IMR-90 (cell line): ENCODE data around the gene ABCA4. TPM values are rescaled to one million over a fixed set of nuclear protein-coding genes. Genes with fewer than 3 reads are reported as not detected.

ENCODE experiments used
- ATAC-seq: fragments of 200-7000 bp; cut with Tn5 transposase; 2 replicates; pipeline ENCODE4 v1.9.1; 2020; ENCODE audit warnings: low read depth, mild to moderate bottlenecking, moderate library complexity
- BruUV-seq: library from RNA; stranded (reverse); fragments of 400-500 nt; replicated peaks from 2 replicates; lab custom pipeline; 2021; lab: Mats Ljungman, UMichigan
- CTCF ChIA-PET: fragments of 300-600 bp; formaldehyde crosslinking; extraction: SDS; loops from one replicate; lab custom pipeline; 2021; ENCODE audit warnings: antibody characterized with exemption; lab: Yijun Ruan, JAX
- POLR2A ChIA-PET: fragments of 300-600 bp; sonication (Branson Sonifier 250); formaldehyde crosslinking; loops from one replicate; lab custom pipeline; 2022; ENCODE audit warnings: antibody characterized with exemption; ENCODE audit not compliant: unreplicated experiment; lab: Charles Lee
- DNase-seq: peaks from one replicate; pipeline ENCODE4 v3.0.0; 2013
- H2AFZ ChIP-seq: replicated peaks from 2 replicates; pipeline ENCODE3; 2013; ENCODE audit warnings: low read length, mild to moderate bottlenecking; ENCODE audit not compliant: poor library complexity
- H2AK5ac ChIP-seq: 2 replicates; pipeline ENCODE4 v1.6.1; 2013; ENCODE audit warnings: low read depth, low read length, inconsistent platforms
- H2AK9ac ChIP-seq: replicated peaks from 2 replicates; pipeline ENCODE3; 2013; ENCODE audit warnings: mild to moderate bottlenecking, low read depth, low read length, moderate library complexity; ENCODE audit not compliant: poor library complexity
- H2BK120ac ChIP-seq: 2 replicates; pipeline ENCODE4 v1.6.1; 2013; ENCODE audit warnings: low read depth, low read length, inconsistent platforms
- H2BK15ac ChIP-seq: 3 replicates; pipeline ENCODE4 v1.6.1; 2013; ENCODE audit warnings: low read depth, low read length, inconsistent platforms
- H2BK20ac ChIP-seq: 2 replicates; pipeline ENCODE4 v1.6.1; 2013; ENCODE audit warnings: low read depth, mild to moderate bottlenecking, inconsistent platforms, low read length, moderate library complexity
- H2BK5ac ChIP-seq: 2 replicates; pipeline ENCODE4 v1.6.1; 2013; ENCODE audit warnings: mild to moderate bottlenecking, low read depth, low read length, inconsistent platforms; ENCODE audit not compliant: poor library complexity, severe bottlenecking
- H3K14ac ChIP-seq: replicated peaks from 2 replicates; pipeline ENCODE4 v1.6.1; 2013; ENCODE audit warnings: low read depth, low read length, inconsistent platforms
- H3K18ac ChIP-seq: 2 replicates; pipeline ENCODE4 v1.6.1; 2013; ENCODE audit warnings: low read depth, low read length, control low read depth
- H3K23ac ChIP-seq: 2 replicates; pipeline ENCODE4 v1.6.1; 2013; ENCODE audit warnings: low read depth, low read length, inconsistent platforms
- H3K27ac ChIP-seq: 2 replicates; pipeline ENCODE4 v1.5.1; 2013; ENCODE audit warnings: mild to moderate bottlenecking, control low read depth, low read length; ENCODE audit not compliant: insufficient read depth
- H3K27me3 ChIP-seq: 2 replicates; pipeline ENCODE4 v1.6.1; 2013; ENCODE audit warnings: low read length; ENCODE audit not compliant: control insufficient read depth, insufficient read depth
- H3K36me3 ChIP-seq: 2 replicates; pipeline ENCODE4 v1.6.1; 2013; ENCODE audit warnings: low read length, mixed read lengths; ENCODE audit not compliant: control insufficient read depth, insufficient read depth
- H3K4ac ChIP-seq: 2 replicates; pipeline ENCODE4 v1.6.1; 2013; ENCODE audit warnings: low read depth, low read length, inconsistent platforms
- H3K4me1 ChIP-seq: 2 replicates; pipeline ENCODE4 v1.6.1; 2013; ENCODE audit warnings: low read length, mixed read lengths; ENCODE audit not compliant: control insufficient read depth, insufficient read depth
- H3K4me2 ChIP-seq: 2 replicates; pipeline ENCODE4 v1.6.1; 2013; ENCODE audit warnings: low read depth, mild to moderate bottlenecking, control low read depth, low read length, moderate library complexity
- H3K4me3 ChIP-seq: 2 replicates; pipeline ENCODE4 v1.5.1; 2013; ENCODE audit warnings: low read depth, mild to moderate bottlenecking, control low read depth, low read length, moderate library complexity; ENCODE audit not compliant: insufficient read depth
- H3K56ac ChIP-seq: 2 replicates; pipeline ENCODE4 v1.6.1; 2013; ENCODE audit warnings: low read length, inconsistent platforms; ENCODE audit not compliant: insufficient read depth; ENCODE audit errors: extremely low read depth
- H3K79me1 ChIP-seq, 2 experiments: 2 replicates each; pipeline ENCODE4 v1.6.1; 2013; ENCODE audit warnings: low read length in 2 of 2, inconsistent platforms in 1 of 2, low read depth in 1 of 2
- H3K9ac ChIP-seq: 2 replicates; pipeline ENCODE4 v1.6.1; 2013; ENCODE audit warnings: low read depth, low read length, control low read depth
- H3K9me1 ChIP-seq: 2 replicates; pipeline ENCODE4 v1.6.1; 2013; ENCODE audit warnings: low read length, inconsistent platforms; ENCODE audit not compliant: insufficient read depth
- H3K9me3 ChIP-seq: 2 replicates; pipeline ENCODE4 v1.6.1; 2013; ENCODE audit warnings: low read length; ENCODE audit not compliant: control insufficient read depth, insufficient read depth
- H4K20me1 ChIP-seq: 2 replicates; pipeline ENCODE4 v1.6.1; 2013; ENCODE audit warnings: low read length, inconsistent platforms; ENCODE audit not compliant: insufficient read depth
- H4K5ac ChIP-seq: 2 replicates; pipeline ENCODE4 v1.6.1; 2013; ENCODE audit warnings: mild to moderate bottlenecking, low read depth, low read length, control low read depth
- H4K8ac ChIP-seq, 2 experiments: 2 replicates each; pipeline ENCODE4 v1.6.1; 2013; ENCODE audit warnings: low read depth in 2 of 2, low read length in 2 of 2, control low read depth in 1 of 2, inconsistent platforms in 1 of 2
- H4K91ac ChIP-seq: 2 replicates; pipeline ENCODE4 v1.6.1; 2013; ENCODE audit warnings: low read depth, low read length, inconsistent platforms; ENCODE audit not compliant: insufficient read depth
- BHLHE40 ChIP-seq: fragments of 150-350 bp; IDR thresholded peaks from 2 replicates; pipeline ENCODE4 v1.6.1; 2016; ENCODE audit warnings: mild to moderate bottlenecking, low read depth, low read length
- CEBPB ChIP-seq: IDR thresholded peaks from 2 replicates; pipeline ENCODE4 v1.6.1; 2012; ENCODE audit warnings: low read depth, low read length, improper control_type of control experiment
- CHD1 ChIP-seq: IDR thresholded peaks from 2 replicates; pipeline ENCODE4 v1.6.1; 2012; ENCODE audit warnings: low read depth, low read length, improper control_type of control experiment
- FOS ChIP-seq: fragments of 150-350 bp; IDR thresholded peaks from 2 replicates; pipeline ENCODE4 v1.6.1; 2016; ENCODE audit warnings: low read depth, low read length
- MAFK ChIP-seq: IDR thresholded peaks from 2 replicates; pipeline ENCODE4 v1.6.1; 2012; ENCODE audit warnings: low read depth, low read length, improper control_type of control experiment
- MAZ ChIP-seq: IDR thresholded peaks from 2 replicates; pipeline ENCODE4 v1.6.1; 2012; ENCODE audit warnings: low read depth, mild to moderate bottlenecking, low read length, improper control_type of control experiment, moderate library complexity, borderline replicate concordance
- MXI1 ChIP-seq: IDR thresholded peaks from 2 replicates; pipeline ENCODE4 v1.6.1; 2012; ENCODE audit warnings: low read depth, mild to moderate bottlenecking, low read length, moderate library complexity, borderline replicate concordance
- NFE2L2 ChIP-seq: fragments of 150-350 bp; IDR thresholded peaks from 2 replicates; pipeline ENCODE4 v1.6.1; 2016; ENCODE audit warnings: low read depth, mild to moderate bottlenecking, low read length
- POLR2A ChIP-seq: IDR thresholded peaks from 2 replicates; pipeline ENCODE4 v1.6.1; 2012; ENCODE audit warnings: mild to moderate bottlenecking, low read depth, low read length
- RAD21 ChIP-seq: IDR thresholded peaks from 2 replicates; pipeline ENCODE4 v1.6.1; 2012; ENCODE audit warnings: low read length, improper control_type of control experiment
- RCOR1 ChIP-seq: IDR thresholded peaks from 2 replicates; pipeline ENCODE4 v1.6.1; 2012; ENCODE audit warnings: mild to moderate bottlenecking, low read length, improper control_type of control experiment; ENCODE audit not compliant: insufficient replicate concordance
- RFX5 ChIP-seq: IDR thresholded peaks from 2 replicates; pipeline ENCODE4 v1.8.0; 2012; ENCODE audit warnings: low read depth, mild to moderate bottlenecking, low read length, moderate library complexity
- SMC3 ChIP-seq: fragments of 150-350 bp; IDR thresholded peaks from 2 replicates; pipeline ENCODE4 v1.6.1; 2016; ENCODE audit warnings: low read depth, mild to moderate bottlenecking, antibody characterized with exemption, low read length, moderate library complexity
- WGBS, 2 experiments: methylation state at CpG; one replicate each; pipeline versions ENCODE4 v1.1.5 to v1.1.7; 2013; ENCODE audit warnings: missing lambda C conversion rate in 2 of 2; ENCODE audit not compliant: insufficient read length in 1 of 2; ENCODE audit errors: extremely low coverage in 2 of 2; 5-methylcytosine and 5-hydroxymethylcytosine counted together
- dilution Hi-C: fragments of 300-500 bp; cut with HindIII; formaldehyde crosslinking; loops from one replicate; pipeline ENCODE4 v1.14.3; 2018; ENCODE audit warnings: low sequenced_read_pairs; ENCODE audit not compliant: unreplicated experiment
- in situ Hi-C: fragments of 300-500 bp; cut with MboI; formaldehyde crosslinking; loops from 3 replicates; pipeline ENCODE4 v1.14.3; 2019; ENCODE audit warnings: low sequenced_read_pairs, inconsistent platforms, mixed read lengths
- intact Hi-C: fragments of 100-400 bp; cut with micrococcal nuclease; formaldehyde crosslinking; loops from 2 replicates; pipeline ENCODE4 v1.10.0; 2022
- polyA plus RNA-seq, 3 experiments: library from polyadenylated mRNA; depleted of rRNA; stranded (reverse); fragments of >200 nt; gene quantifications; 2 replicates each; pipeline ENCODE4 v1.2.3, GENCODE V29; 2012; ENCODE audit warnings: low replicate concordance in 1 of 3
- total RNA-seq: library from RNA; depleted of rRNA; stranded (reverse); fragments of >200 nt; gene quantifications from 2 replicates; pipeline ENCODE4 v1.2.3, GENCODE V29; 2012
- TF ChIP-seq, protein P1 (sequence below): fragments of 150-350 bp; IDR thresholded peaks from 2 replicates; pipeline ENCODE4 v1.6.1; 2017; ENCODE audit warnings: mild to moderate bottlenecking, antibody characterized with exemption, low read length, low read depth
- TF ChIP-seq, protein P2 (sequence below): fragments of 150-350 bp; IDR thresholded peaks from 2 replicates; pipeline ENCODE4 v1.6.1; 2016; ENCODE audit warnings: low read depth, mild to moderate bottlenecking, low read length, moderate library complexity, borderline replicate concordance
- TF ChIP-seq, protein P3 (sequence below): conservative IDR thresholded peaks from 2 replicates; pipeline ENCODE4 v1.5.1; 2012; ENCODE audit warnings: mild to moderate bottlenecking, low read depth, low read length, improper control_type of control experiment

The ABCA4 gene
- total and polyA plus RNA-seq, 2 of the 4 experiments (the other 2 are of a cell fraction), result under 0.01 to 0.36 TPM

DNA sequence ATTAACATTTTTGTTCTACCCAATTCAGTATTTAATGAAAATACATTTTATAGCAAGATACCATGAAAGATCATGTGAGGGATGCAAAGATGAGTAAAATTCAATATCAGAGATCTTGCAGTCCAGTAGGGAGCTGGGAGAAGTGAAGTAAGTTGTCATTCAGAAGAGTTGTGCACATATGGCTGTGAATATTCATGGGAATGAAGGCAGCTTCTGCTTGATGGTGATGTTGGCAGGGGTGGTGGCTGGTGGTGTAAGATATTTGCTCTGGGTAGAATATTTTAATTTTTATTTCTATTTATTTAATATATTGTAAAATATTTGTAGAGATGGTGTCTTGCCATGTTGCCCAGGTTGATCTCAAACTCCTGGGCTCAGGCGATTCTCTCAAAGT is 139.7 kb downstream of the ABCA4 start:
- CTCF ChIA-PET, result interaction anchor here (1.2 to 1.5 kb wide), 2 partner anchors 17 to 28 kb away, joined by 3 to 4 read pairs; no protein-coding TSS in a partner anchor
- intact Hi-C loops, result no loop called here

More for the DNA sequence above, 139.7 kb downstream of the ABCA4 start:
- no peak overlapping the region for H3K9ac ChIP-seq
- no peaks in the 10 kb centered on the region for H3K79me1 ChIP-seq
- H3K4me3 ChIP-seq, result no peak overlapping the region
- TF ChIP-seq BHLHE40 (no peak), MAFK (no peak), CEBPB (no peak), MAZ (no peak), NFE2L2 (no peak), RCOR1 (no peak), RFX5 (no peak), SMC3 (no peak), POLR2A (no peak), RAD21 (no peak), MXI1 (no peak), CHD1 (no peak), FOS (no peak)
- TF ChIP-seq, protein P1, sequence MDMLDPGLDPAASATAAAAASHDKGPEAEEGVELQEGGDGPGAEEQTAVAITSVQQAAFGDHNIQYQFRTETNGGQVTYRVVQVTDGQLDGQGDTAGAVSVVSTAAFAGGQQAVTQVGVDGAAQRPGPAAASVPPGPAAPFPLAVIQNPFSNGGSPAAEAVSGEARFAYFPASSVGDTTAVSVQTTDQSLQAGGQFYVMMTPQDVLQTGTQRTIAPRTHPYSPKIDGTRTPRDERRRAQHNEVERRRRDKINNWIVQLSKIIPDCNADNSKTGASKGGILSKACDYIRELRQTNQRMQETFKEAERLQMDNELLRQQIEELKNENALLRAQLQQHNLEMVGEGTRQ, result no peak
- TF ChIP-seq, protein P2, sequence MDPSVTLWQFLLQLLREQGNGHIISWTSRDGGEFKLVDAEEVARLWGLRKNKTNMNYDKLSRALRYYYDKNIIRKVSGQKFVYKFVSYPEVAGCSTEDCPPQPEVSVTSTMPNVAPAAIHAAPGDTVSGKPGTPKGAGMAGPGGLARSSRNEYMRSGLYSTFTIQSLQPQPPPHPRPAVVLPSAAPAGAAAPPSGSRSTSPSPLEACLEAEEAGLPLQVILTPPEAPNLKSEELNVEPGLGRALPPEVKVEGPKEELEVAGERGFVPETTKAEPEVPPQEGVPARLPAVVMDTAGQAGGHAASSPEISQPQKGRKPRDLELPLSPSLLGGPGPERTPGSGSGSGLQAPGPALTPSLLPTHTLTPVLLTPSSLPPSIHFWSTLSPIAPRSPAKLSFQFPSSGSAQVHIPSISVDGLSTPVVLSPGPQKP, result no peak
- TF ChIP-seq, protein P3, sequence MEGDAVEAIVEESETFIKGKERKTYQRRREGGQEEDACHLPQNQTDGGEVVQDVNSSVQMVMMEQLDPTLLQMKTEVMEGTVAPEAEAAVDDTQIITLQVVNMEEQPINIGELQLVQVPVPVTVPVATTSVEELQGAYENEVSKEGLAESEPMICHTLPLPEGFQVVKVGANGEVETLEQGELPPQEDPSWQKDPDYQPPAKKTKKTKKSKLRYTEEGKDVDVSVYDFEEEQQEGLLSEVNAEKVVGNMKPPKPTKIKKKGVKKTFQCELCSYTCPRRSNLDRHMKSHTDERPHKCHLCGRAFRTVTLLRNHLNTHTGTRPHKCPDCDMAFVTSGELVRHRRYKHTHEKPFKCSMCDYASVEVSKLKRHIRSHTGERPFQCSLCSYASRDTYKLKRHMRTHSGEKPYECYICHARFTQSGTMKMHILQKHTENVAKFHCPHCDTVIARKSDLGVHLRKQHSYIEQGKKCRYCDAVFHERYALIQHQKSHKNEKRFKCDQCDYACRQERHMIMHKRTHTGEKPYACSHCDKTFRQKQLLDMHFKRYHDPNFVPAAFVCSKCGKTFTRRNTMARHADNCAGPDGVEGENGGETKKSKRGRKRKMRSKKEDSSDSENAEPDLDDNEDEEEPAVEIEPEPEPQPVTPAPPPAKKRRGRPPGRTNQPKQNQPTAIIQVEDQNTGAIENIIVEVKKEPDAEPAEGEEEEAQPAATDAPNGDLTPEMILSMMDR, result no peak
- H4K20me1 ChIP-seq, result no peaks in the 10 kb centered on the region
- no peak overlapping the region for H2BK5ac ChIP-seq
- no peak overlapping the region for H3K18ac ChIP-seq
- H3K23ac ChIP-seq, result no peak overlapping the region
- peaks cover 7% of the 10 kb centered on the region; the same call in 1 of the 2 replicates for H3K9me1 ChIP-seq
- H2BK15ac ChIP-seq, result no peak overlapping the region
- H3K36me3 ChIP-seq, result no peaks in the 10 kb centered on the region
- no peak for ATAC-seq
- H3K9me3 ChIP-seq, result no peaks in the 10 kb centered on the region
- H3K4me2 ChIP-seq, result no peak overlapping the region
- H2AK5ac ChIP-seq, result no peak overlapping the region
- dilution Hi-C loops (no loop called here), in situ Hi-C loops (no loop called here)
- peaks cover 6% of the 10 kb centered on the region; the same call in 1 of the 2 replicates for H3K27me3 ChIP-seq
- no peak overlapping the region for H3K4ac ChIP-seq
- H3K14ac ChIP-seq, result no peak overlapping the region
- no peak for DNase-seq
- H2AFZ ChIP-seq, result no peak overlapping the region
- no peak overlapping the region for H4K91ac ChIP-seq
- no peak overlapping the region for H2AK9ac ChIP-seq
- no peak overlapping the region for H4K8ac ChIP-seq
- no peak overlapping the region for H2BK120ac ChIP-seq
- no TSS peak for BruUV-seq
- H4K5ac ChIP-seq, result no peak overlapping the region
- no peak overlapping the region for H2BK20ac ChIP-seq
- H3K27ac ChIP-seq, result no peak overlapping the region
- peaks cover 22% of the 10 kb centered on the region for H3K4me1 ChIP-seq
- WGBS, 2 experiments, result no CpG with 5 or more reads among the region's 1 CpG
- no peak overlapping the region for H3K56ac ChIP-seq
- POLR2A ChIA-PET, result no interaction called here
